Neutrophil (primary cell): ENCODE data around the gene NUP62.

ENCODE experiments used
- H3K27ac ChIP-seq: fragments of 200-600 bp; sonication (generic); 2 replicates; pipeline ENCODE4 v1.5.1; 2016; ENCODE audit warnings: mild to moderate bottlenecking, moderate library complexity
- H3K27me3 ChIP-seq: fragments of 200-600 bp; sonication (generic); 2 replicates; pipeline ENCODE4 v1.6.0; 2016; ENCODE audit warnings: mild to moderate bottlenecking
- H3K36me3 ChIP-seq: fragments of 200-600 bp; sonication (generic); 2 replicates; pipeline ENCODE4 v1.5.1; 2017
- H3K4me1 ChIP-seq, 2 experiments: fragments of 200-600 bp in 1 of 2; sonication (generic) in 1 of 2; 1 replicate in 1 of 2; 2 replicates in 1 of 2; pipeline versions ENCODE4 v1.5.1 to v1.6.1; 2013 to 2016; ENCODE audit warnings: low read depth in 1 of 2, low read length in 1 of 2, mild to moderate bottlenecking in 1 of 2, moderate library complexity in 1 of 2; ENCODE audit not compliant: control insufficient read depth in 1 of 2, insufficient read depth in 1 of 2
- H3K4me3 ChIP-seq, 2 experiments: fragments of 200-600 bp in 1 of 2; sonication (generic) in 1 of 2; 1 replicate in 1 of 2; 2 replicates in 1 of 2; pipeline ENCODE4 v1.5.1; 2013 to 2016; ENCODE audit warnings: low read depth in 1 of 2, low read length in 1 of 2, mild to moderate bottlenecking in 1 of 2, moderate library complexity in 1 of 2
- H3K9me3 ChIP-seq: fragments of 200-600 bp; sonication (generic); 2 replicates; pipeline ENCODE4 v1.5.1; 2016
- CTCF ChIP-seq: fragments of 200-600 bp; sonication (generic); IDR thresholded peaks from 2 replicates; pipeline ENCODE4 v1.5.1; 2016; ENCODE audit warnings: antibody characterized with exemption

Gene NUP62

GRCh38 chr19:49880162-49880869 lies 49.0 kb downstream of the NUP62 start:
- TF ChIP-seq CTCF, result no peak
- H3K9me3 ChIP-seq, result no peaks in the 10 kb centered on the region

GRCh38 chr19:49879243-49879963 lies 49.9 kb downstream of the NUP62 start:
- Histone ChIP-seq H3K4me1 (peaks cover 21 to 23% of the 10 kb centered on the region in 2 experiments), H3K27me3 (no peaks in the 10 kb centered on the region), H3K27ac (peak overlapping the region; percentile 95), H3K9me3 (no peaks in the 10 kb centered on the region), H3K36me3 (peaks cover 44% of the 10 kb centered on the region), H3K4me3 (no peak overlapping the region)
- TF ChIP-seq CTCF, result no peak

More at GRCh38 chr19:49880162-49880869, 49.0 kb downstream of the NUP62 start:
- Histone ChIP-seq H3K27ac (no peak overlapping the region), H3K4me1 (peaks cover 20 to 23% of the 10 kb centered on the region in 2 experiments), H3K36me3 (peaks cover 52% of the 10 kb centered on the region), H3K27me3 (no peaks in the 10 kb centered on the region), H3K4me3 (no peak overlapping the region)

- Histone ChIP-seq H3K36me3 (peaks cover 37% of the 10 kb centered on the region), H3K4me3 (no peak overlapping the region), H3K27ac (peak overlapping the region; percentile 95), H3K27me3 (no peaks in the 10 kb centered on the region), H3K4me1 (peaks cover 21 to 23% of the 10 kb centered on the region in 2 experiments), H3K9me3 (no peaks in the 10 kb centered on the region)
- no peak for TF ChIP-seq CTCF
Observed at GRCh38 chr19:49878744-49879070, 50.6 kb downstream of the NUP62 start.

GRCh38 chr19:49877879-49878743 lies 51.2 kb downstream of the NUP62 start:
- H3K36me3 ChIP-seq, result peaks cover 31% of the 10 kb centered on the region
- peaks cover 21 to 23% of the 10 kb centered on the region in 2 experiments for H3K4me1 ChIP-seq
- TF ChIP-seq CTCF, result no peak
- H3K9me3 ChIP-seq, result no peaks in the 10 kb centered on the region
- H3K27me3 ChIP-seq, result no peaks in the 10 kb centered on the region
- H3K4me3 ChIP-seq, result peak overlapping the region; percentile 99
- H3K27ac ChIP-seq, result peak overlapping the region; percentile 95

GRCh38 chr19:49877020-49877878 lies 52.1 kb downstream of the NUP62 start, which contains the start of the genes AKT1S1 and TBC1D17:
Gene AKT1S1 (minus strand): TSS chr19:49877355. CDS start chr19:49873295, 4,060 bp downstream.
Gene TBC1D17 (plus strand): TSS chr19:49877702. CDS start chr19:49877724, 22 bp downstream.
- Histone ChIP-seq H3K27ac (peak within 1 kb of the TSS; percentile 95), H3K9me3 (no peaks in the 10 kb centered on the region), H3K27me3 (no peaks in the 10 kb centered on the region), H3K36me3 (peaks cover 22% of the 10 kb centered on the region), H3K4me3 (peak within 1 kb of the TSS; percentile 99), H3K4me1 (peaks cover 21 to 23% of the 10 kb centered on the region in 2 experiments)
- peak; percentile 7 for TF ChIP-seq CTCF
